IMR-90 (cell line): ENCODE results near the gene SATB2. TPM values are rescaled to one million over a fixed set of nuclear protein-coding genes. Genes with fewer than 3 reads are reported as not detected.

Experiments used
- ATAC-seq: fragments of 200-7000 bp; cut with Tn5 transposase; 2 replicates; pipeline ENCODE4 v1.9.1; 2020; ENCODE audit warnings: low read depth, mild to moderate bottlenecking, moderate library complexity
- BruUV-seq: library from RNA; stranded (reverse); fragments of 400-500 nt; replicated peaks from 2 replicates; lab custom pipeline; 2021; lab: Mats Ljungman, UMichigan
- CTCF ChIA-PET: fragments of 300-600 bp; formaldehyde crosslinking; extraction: SDS; loops from one replicate; lab custom pipeline; 2021; ENCODE audit warnings: antibody characterized with exemption; lab: Yijun Ruan, JAX
- POLR2A ChIA-PET: fragments of 300-600 bp; sonication (Branson Sonifier 250); formaldehyde crosslinking; loops from one replicate; lab custom pipeline; 2022; ENCODE audit warnings: antibody characterized with exemption; ENCODE audit not compliant: unreplicated experiment; lab: Charles Lee
- DNase-seq: peaks from one replicate; pipeline ENCODE4 v3.0.0; 2013
- H2AFZ ChIP-seq: replicated peaks from 2 replicates; pipeline ENCODE3; 2013; ENCODE audit warnings: low read length, mild to moderate bottlenecking; ENCODE audit not compliant: poor library complexity
- H2AK5ac ChIP-seq: 2 replicates; pipeline ENCODE4 v1.6.1; 2013; ENCODE audit warnings: low read depth, low read length, inconsistent platforms
- H2AK9ac ChIP-seq: replicated peaks from 2 replicates; pipeline ENCODE3; 2013; ENCODE audit warnings: mild to moderate bottlenecking, low read depth, low read length, moderate library complexity; ENCODE audit not compliant: poor library complexity
- H2BK120ac ChIP-seq: 2 replicates; pipeline ENCODE4 v1.6.1; 2013; ENCODE audit warnings: low read depth, low read length, inconsistent platforms
- H2BK15ac ChIP-seq: 3 replicates; pipeline ENCODE4 v1.6.1; 2013; ENCODE audit warnings: low read depth, low read length, inconsistent platforms
- H2BK20ac ChIP-seq: 2 replicates; pipeline ENCODE4 v1.6.1; 2013; ENCODE audit warnings: low read depth, mild to moderate bottlenecking, inconsistent platforms, low read length, moderate library complexity
- H2BK5ac ChIP-seq: 2 replicates; pipeline ENCODE4 v1.6.1; 2013; ENCODE audit warnings: mild to moderate bottlenecking, low read depth, low read length, inconsistent platforms; ENCODE audit not compliant: poor library complexity, severe bottlenecking
- H3K14ac ChIP-seq: replicated peaks from 2 replicates; pipeline ENCODE4 v1.6.1; 2013; ENCODE audit warnings: low read depth, low read length, inconsistent platforms
- H3K18ac ChIP-seq: 2 replicates; pipeline ENCODE4 v1.6.1; 2013; ENCODE audit warnings: low read depth, low read length, control low read depth
- H3K23ac ChIP-seq: 2 replicates; pipeline ENCODE4 v1.6.1; 2013; ENCODE audit warnings: low read depth, low read length, inconsistent platforms
- H3K27ac ChIP-seq: 2 replicates; pipeline ENCODE4 v1.5.1; 2013; ENCODE audit warnings: mild to moderate bottlenecking, control low read depth, low read length; ENCODE audit not compliant: insufficient read depth
- H3K27me3 ChIP-seq: 2 replicates; pipeline ENCODE4 v1.6.1; 2013; ENCODE audit warnings: low read length; ENCODE audit not compliant: control insufficient read depth, insufficient read depth
- H3K36me3 ChIP-seq: 2 replicates; pipeline ENCODE4 v1.6.1; 2013; ENCODE audit warnings: low read length, mixed read lengths; ENCODE audit not compliant: control insufficient read depth, insufficient read depth
- H3K4ac ChIP-seq: 2 replicates; pipeline ENCODE4 v1.6.1; 2013; ENCODE audit warnings: low read depth, low read length, inconsistent platforms
- H3K4me1 ChIP-seq: 2 replicates; pipeline ENCODE4 v1.6.1; 2013; ENCODE audit warnings: low read length, mixed read lengths; ENCODE audit not compliant: control insufficient read depth, insufficient read depth
- H3K4me2 ChIP-seq: 2 replicates; pipeline ENCODE4 v1.6.1; 2013; ENCODE audit warnings: low read depth, mild to moderate bottlenecking, control low read depth, low read length, moderate library complexity
- H3K4me3 ChIP-seq: 2 replicates; pipeline ENCODE4 v1.5.1; 2013; ENCODE audit warnings: low read depth, mild to moderate bottlenecking, control low read depth, low read length, moderate library complexity; ENCODE audit not compliant: insufficient read depth
- H3K56ac ChIP-seq: 2 replicates; pipeline ENCODE4 v1.6.1; 2013; ENCODE audit warnings: low read length, inconsistent platforms; ENCODE audit not compliant: insufficient read depth; ENCODE audit errors: extremely low read depth
- H3K79me1 ChIP-seq, 2 experiments: 2 replicates each; pipeline ENCODE4 v1.6.1; 2013; ENCODE audit warnings: low read length in 2 of 2, inconsistent platforms in 1 of 2, low read depth in 1 of 2
- H3K9ac ChIP-seq: 2 replicates; pipeline ENCODE4 v1.6.1; 2013; ENCODE audit warnings: low read depth, low read length, control low read depth
- H3K9me1 ChIP-seq: 2 replicates; pipeline ENCODE4 v1.6.1; 2013; ENCODE audit warnings: low read length, inconsistent platforms; ENCODE audit not compliant: insufficient read depth
- H3K9me3 ChIP-seq: 2 replicates; pipeline ENCODE4 v1.6.1; 2013; ENCODE audit warnings: low read length; ENCODE audit not compliant: control insufficient read depth, insufficient read depth
- H4K20me1 ChIP-seq: 2 replicates; pipeline ENCODE4 v1.6.1; 2013; ENCODE audit warnings: low read length, inconsistent platforms; ENCODE audit not compliant: insufficient read depth
- H4K5ac ChIP-seq: 2 replicates; pipeline ENCODE4 v1.6.1; 2013; ENCODE audit warnings: mild to moderate bottlenecking, low read depth, low read length, control low read depth
- H4K8ac ChIP-seq, 2 experiments: 2 replicates each; pipeline ENCODE4 v1.6.1; 2013; ENCODE audit warnings: low read depth in 2 of 2, low read length in 2 of 2, control low read depth in 1 of 2, inconsistent platforms in 1 of 2
- H4K91ac ChIP-seq: 2 replicates; pipeline ENCODE4 v1.6.1; 2013; ENCODE audit warnings: low read depth, low read length, inconsistent platforms; ENCODE audit not compliant: insufficient read depth
- BHLHE40 ChIP-seq: fragments of 150-350 bp; IDR thresholded peaks from 2 replicates; pipeline ENCODE4 v1.6.1; 2016; ENCODE audit warnings: mild to moderate bottlenecking, low read depth, low read length
- CEBPB ChIP-seq: IDR thresholded peaks from 2 replicates; pipeline ENCODE4 v1.6.1; 2012; ENCODE audit warnings: low read depth, low read length, improper control_type of control experiment
- CHD1 ChIP-seq: IDR thresholded peaks from 2 replicates; pipeline ENCODE4 v1.6.1; 2012; ENCODE audit warnings: low read depth, low read length, improper control_type of control experiment
- ELK1 ChIP-seq: fragments of 150-350 bp; IDR thresholded peaks from 2 replicates; pipeline ENCODE4 v1.6.1; 2016; ENCODE audit warnings: low read depth, mild to moderate bottlenecking, low read length, moderate library complexity, borderline replicate concordance
- FOS ChIP-seq: fragments of 150-350 bp; IDR thresholded peaks from 2 replicates; pipeline ENCODE4 v1.6.1; 2016; ENCODE audit warnings: low read depth, low read length
- MAFK ChIP-seq: IDR thresholded peaks from 2 replicates; pipeline ENCODE4 v1.6.1; 2012; ENCODE audit warnings: low read depth, low read length, improper control_type of control experiment
- MAZ ChIP-seq: IDR thresholded peaks from 2 replicates; pipeline ENCODE4 v1.6.1; 2012; ENCODE audit warnings: low read depth, mild to moderate bottlenecking, low read length, improper control_type of control experiment, moderate library complexity, borderline replicate concordance
- MXI1 ChIP-seq: IDR thresholded peaks from 2 replicates; pipeline ENCODE4 v1.6.1; 2012; ENCODE audit warnings: low read depth, mild to moderate bottlenecking, low read length, moderate library complexity, borderline replicate concordance
- NFE2L2 ChIP-seq: fragments of 150-350 bp; IDR thresholded peaks from 2 replicates; pipeline ENCODE4 v1.6.1; 2016; ENCODE audit warnings: low read depth, mild to moderate bottlenecking, low read length
- POLR2A ChIP-seq: IDR thresholded peaks from 2 replicates; pipeline ENCODE4 v1.6.1; 2012; ENCODE audit warnings: mild to moderate bottlenecking, low read depth, low read length
- RAD21 ChIP-seq: IDR thresholded peaks from 2 replicates; pipeline ENCODE4 v1.6.1; 2012; ENCODE audit warnings: low read length, improper control_type of control experiment
- RCOR1 ChIP-seq: IDR thresholded peaks from 2 replicates; pipeline ENCODE4 v1.6.1; 2012; ENCODE audit warnings: mild to moderate bottlenecking, low read length, improper control_type of control experiment; ENCODE audit not compliant: insufficient replicate concordance
- RFX5 ChIP-seq: IDR thresholded peaks from 2 replicates; pipeline ENCODE4 v1.8.0; 2012; ENCODE audit warnings: low read depth, mild to moderate bottlenecking, low read length, moderate library complexity
- SMC3 ChIP-seq: fragments of 150-350 bp; IDR thresholded peaks from 2 replicates; pipeline ENCODE4 v1.6.1; 2016; ENCODE audit warnings: low read depth, mild to moderate bottlenecking, antibody characterized with exemption, low read length, moderate library complexity
- USF2 ChIP-seq: fragments of 150-350 bp; IDR thresholded peaks from 2 replicates; pipeline ENCODE4 v1.6.1; 2017; ENCODE audit warnings: mild to moderate bottlenecking, antibody characterized with exemption, low read length, low read depth
- WGBS, 2 experiments: methylation state at CpG; one replicate each; pipeline versions ENCODE4 v1.1.5 to v1.1.7; 2013; ENCODE audit warnings: missing lambda C conversion rate in 2 of 2; ENCODE audit not compliant: insufficient read length in 1 of 2; ENCODE audit errors: extremely low coverage in 2 of 2; 5-methylcytosine and 5-hydroxymethylcytosine counted together
- dilution Hi-C: fragments of 300-500 bp; cut with HindIII; formaldehyde crosslinking; loops from one replicate; pipeline ENCODE4 v1.14.3; 2018; ENCODE audit warnings: low sequenced_read_pairs; ENCODE audit not compliant: unreplicated experiment
- in situ Hi-C: fragments of 300-500 bp; cut with MboI; formaldehyde crosslinking; loops from 3 replicates; pipeline ENCODE4 v1.14.3; 2019; ENCODE audit warnings: low sequenced_read_pairs, inconsistent platforms, mixed read lengths
- intact Hi-C: fragments of 100-400 bp; cut with micrococcal nuclease; formaldehyde crosslinking; loops from 2 replicates; pipeline ENCODE4 v1.10.0; 2022
- polyA plus RNA-seq, 3 experiments: library from polyadenylated mRNA; depleted of rRNA; stranded (reverse); fragments of >200 nt; gene quantifications; 2 replicates each; pipeline ENCODE4 v1.2.3, GENCODE V29; 2012; ENCODE audit warnings: low replicate concordance in 1 of 3
- total RNA-seq: library from RNA; depleted of rRNA; stranded (reverse); fragments of >200 nt; gene quantifications from 2 replicates; pipeline ENCODE4 v1.2.3, GENCODE V29; 2012

The SATB2 gene
- total and polyA plus RNA-seq, 2 of the 4 experiments (the other 2 are of a cell fraction) = 6.2 to 8.4 TPM

- peaks cover 5% of the 10 kb centered on the region for H3K36me3 ChIP-seq
- no peaks in the 10 kb centered on the region for H3K9me3 ChIP-seq
- 0 out of 2 replicates have a peak overlapping the region, but pooled peaks have one; percentile 5 for H3K56ac ChIP-seq
- dilution Hi-C loops = no loop called here
- in situ Hi-C loops = no loop called here
- peaks cover 0 to 5% of the 10 kb centered on the region in 2 experiments; a peak in 1 of 4 replicates for H3K79me1 ChIP-seq
- 0 out of 2 replicates have a peak overlapping the region, but pooled peaks have one; percentile 6 for H3K23ac ChIP-seq
- H3K27ac ChIP-seq = no peak overlapping the region
- no peak overlapping the region for H2AK5ac ChIP-seq
- POLR2A ChIA-PET = no interaction called here
- ATAC-seq (peak; percentile 77), DNase-seq (peak; percentile 94)
- BruUV-seq = no TSS peak
- H4K91ac ChIP-seq = no peak overlapping the region
- H3K4me2 ChIP-seq = peak overlapping the region; percentile 43; the same call in 1 of the 2 replicates
- no peak overlapping the region for H2BK15ac ChIP-seq
- H3K18ac ChIP-seq = peak overlapping the region; percentile 10; the same call in 1 of the 2 replicates
- H3K9ac ChIP-seq = no peak overlapping the region
- no peaks in the 10 kb centered on the region for H4K20me1 ChIP-seq
- WGBS, 2 experiments = no CpG with 5 or more reads among the region's 6 CpGs
- H4K5ac ChIP-seq = peak overlapping the region; percentile 26; the same call in 1 of the 2 replicates
- no peak overlapping the region for H2AK9ac ChIP-seq
- H3K4ac ChIP-seq = no peak overlapping the region
- H2BK5ac ChIP-seq = peak overlapping the region; percentile 75
- H3K27me3 ChIP-seq = no peaks in the 10 kb centered on the region
- peak overlapping the region in 1 of 2 experiments; percentile 59; a peak in 1 of 4 replicates for H4K8ac ChIP-seq
- peak overlapping the region; percentile 18; the same call in 1 of the 2 replicates for H2BK20ac ChIP-seq
- no peak overlapping the region for H2AFZ ChIP-seq
- peak overlapping the region; percentile 15; the same call in 1 of the 2 replicates for H3K14ac ChIP-seq
- peaks cover 10% of the 10 kb centered on the region for H3K4me1 ChIP-seq
- CTCF ChIA-PET = interaction anchor here (1.3 kb wide), 1 partner anchor 31 kb away, joined by 3 read pairs; no protein-coding TSS in a partner anchor
- intact Hi-C loops = loop anchor here (1.0 kb wide), 1 partner anchor 156 kb away; no protein-coding TSS in a partner anchor
- H2BK120ac ChIP-seq = peak overlapping the region; percentile 59; the same call in 1 of the 2 replicates
- H3K9me1 ChIP-seq = peaks cover 7% of the 10 kb centered on the region
- no peak overlapping the region; the same call in 1 of the 2 replicates for H3K4me3 ChIP-seq
- TF ChIP-seq MAFK (0 out of 2 replicates have a peak, but pooled peaks have one; percentile 12), USF2 (no peak), MXI1 (no peak), FOS (peak; percentile 72; the same call in 1 of the 2 replicates), CEBPB (peak; percentile 75; the same call in 1 of the 2 replicates), MAZ (no peak), ELK1 (no peak), RCOR1 (peak; percentile 42), RFX5 (no peak), POLR2A (peak; percentile 5; the same call in 1 of the 2 replicates), SMC3 (no peak), BHLHE40 (peak; percentile 69), RAD21 (peak; percentile 9; the same call in 1 of the 2 replicates), CHD1 (no peak), NFE2L2 (no peak)
These were observed 154.0 kb downstream of the SATB2 start for GRCh38 chr2:199303728-199304177.
